Fibroblast of lung (primary cell): ENCODE results near the gene TCF21. TPM values are rescaled to one million over a fixed set of nuclear protein-coding genes. Genes with fewer than 3 reads are reported as not detected.

Source experiments
- DNase-seq, 2 donors: peaks; one replicate each; pipeline versions ENCODE4 v3.0.0 to v3.0.0-alpha.2; 2010; ENCODE audit warnings: low read depth in 2 of 2
- H2AFZ ChIP-seq: 2 replicates; pipeline ENCODE4 v1.5.1; 2012; ENCODE audit warnings: low read length, control low read depth, inconsistent platforms
- H3K27ac ChIP-seq: 2 replicates; pipeline ENCODE4 v1.5.1; 2011; ENCODE audit warnings: low read length, control low read depth; ENCODE audit not compliant: insufficient read depth
- H3K27me3 ChIP-seq: 2 replicates; pipeline ENCODE4 v1.5.1; 2011; ENCODE audit warnings: mild to moderate bottlenecking, low read length; ENCODE audit not compliant: control insufficient read depth, insufficient read depth
- H3K36me3 ChIP-seq: 2 replicates; pipeline ENCODE4 v1.5.1; 2011; ENCODE audit warnings: low read length; ENCODE audit not compliant: control insufficient read depth, insufficient read depth
- H3K4me1 ChIP-seq: 2 replicates; pipeline ENCODE4 v1.5.1; 2011; ENCODE audit warnings: low read length; ENCODE audit not compliant: control insufficient read depth, insufficient read depth; ENCODE audit errors: extremely low read depth
- H3K4me2 ChIP-seq: 2 replicates; pipeline ENCODE4 v1.5.1; 2011; ENCODE audit warnings: low read length, control low read depth; ENCODE audit not compliant: insufficient read depth; ENCODE audit errors: extremely low read depth
- H3K4me3 ChIP-seq, 4 experiments: fragments of 200-600 bp in 1 of 4; sonication (generic) in 1 of 4; replicated peaks in 1 of 4; 2 replicates each; pipeline ENCODE4 v1.5.1; 2011 to 2016; ENCODE audit warnings: low read length in 4 of 4, low read depth in 3 of 4, mild to moderate bottlenecking in 3 of 4, control low read depth in 2 of 4, inconsistent platforms in 1 of 4, mixed read lengths in 1 of 4; ENCODE audit not compliant: insufficient read depth in 1 of 4; ENCODE audit errors: control extremely low read depth in 1 of 4
- H3K79me2 ChIP-seq: 2 replicates; pipeline ENCODE4 v1.5.1; 2012; ENCODE audit warnings: mild to moderate bottlenecking, low read length, inconsistent platforms; ENCODE audit not compliant: control insufficient read depth, insufficient read depth
- H3K9ac ChIP-seq: 2 replicates; pipeline ENCODE4 v1.5.1; 2011; ENCODE audit warnings: mild to moderate bottlenecking, low read length, control low read depth; ENCODE audit not compliant: insufficient read depth
- H3K9me3 ChIP-seq: 2 replicates; pipeline ENCODE4 v1.5.1; 2012; ENCODE audit warnings: low read depth, low read length; ENCODE audit not compliant: control insufficient read depth, insufficient read depth
- H4K20me1 ChIP-seq: 2 replicates; pipeline ENCODE4 v1.5.1; 2011; ENCODE audit warnings: low read length; ENCODE audit not compliant: control insufficient read depth, insufficient read depth; ENCODE audit errors: extremely low read depth
- EZH2 ChIP-seq: IDR thresholded peaks from 2 replicates; pipeline ENCODE4 v1.5.1; 2012; ENCODE audit warnings: low read length, control low read depth, mild to moderate bottlenecking; ENCODE audit errors: missing control alignments
- polyA plus RNA-seq, 2 donors: library from polyadenylated mRNA; depleted of rRNA in 1 of 2; stranded (reverse) in 1 of 2; unstranded in 1 of 2; fragments of >200 nt; gene quantifications; 2 replicates each; pipeline ENCODE4 v1.2.1, GENCODE V29; 2011 to 2012; ENCODE audit warnings: missing spikeins in 1 of 2
- total RNA-seq: library from RNA; depleted of rRNA; stranded (reverse); fragments of >200 nt; gene quantifications from 2 replicates; pipeline ENCODE4 v1.2.1, GENCODE V29; 2014
- TF ChIP-seq, protein P1 (sequence below), 2 donors: IDR thresholded peaks in 1 of 2; conservative IDR thresholded peaks in 1 of 2; 1 replicate in 1 of 2; 2 replicates in 1 of 2; pipeline ENCODE4 v1.5.1; 2011 to 2012; ENCODE audit warnings: low read length in 2 of 2, control low read depth in 1 of 2, inconsistent platforms in 1 of 2, low read depth in 1 of 2, mild to moderate bottlenecking in 1 of 2

TCF21 gene
- total and polyA plus RNA-seq, 2 donors (not counting 1 experiment from before 2014, with no cell fraction given), result 11.1 to 20.5 TPM

DNA sequence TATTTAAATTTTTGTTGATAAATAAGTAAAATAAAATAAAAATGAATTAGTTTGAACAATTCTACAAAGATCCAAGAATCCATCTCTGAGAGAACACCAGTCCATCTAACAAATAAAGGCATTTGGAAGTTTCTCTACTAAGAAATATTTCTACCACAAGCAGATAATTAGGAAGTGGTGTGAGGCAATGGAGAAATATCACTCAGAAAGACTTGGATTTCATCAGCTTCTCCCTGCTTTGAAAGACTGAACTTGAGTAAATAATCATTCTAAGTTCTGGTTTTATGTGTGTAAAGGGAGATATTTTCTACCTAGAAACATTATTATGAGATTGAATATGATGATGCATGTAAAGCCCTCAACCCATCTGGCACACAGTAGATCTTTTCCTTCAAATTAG, 17.8 kb upstream of the TCF21 start:
- no peaks in the 10 kb centered on the region for H4K20me1 ChIP-seq
- no peaks in the 10 kb centered on the region for H3K79me2 ChIP-seq
- H3K4me3 ChIP-seq, result no peak overlapping the region
- DNase-seq, result peak in 1 of 2 donors; percentile 27
- H2AFZ ChIP-seq, result no peak overlapping the region
- H3K36me3 ChIP-seq, result no peaks in the 10 kb centered on the region
- H3K9ac ChIP-seq, result no peak overlapping the region
- H3K4me1 ChIP-seq, result no peaks in the 10 kb centered on the region
- no peak overlapping the region for H3K4me2 ChIP-seq
- H3K27ac ChIP-seq, result no peak overlapping the region
- TF ChIP-seq, protein P1, sequence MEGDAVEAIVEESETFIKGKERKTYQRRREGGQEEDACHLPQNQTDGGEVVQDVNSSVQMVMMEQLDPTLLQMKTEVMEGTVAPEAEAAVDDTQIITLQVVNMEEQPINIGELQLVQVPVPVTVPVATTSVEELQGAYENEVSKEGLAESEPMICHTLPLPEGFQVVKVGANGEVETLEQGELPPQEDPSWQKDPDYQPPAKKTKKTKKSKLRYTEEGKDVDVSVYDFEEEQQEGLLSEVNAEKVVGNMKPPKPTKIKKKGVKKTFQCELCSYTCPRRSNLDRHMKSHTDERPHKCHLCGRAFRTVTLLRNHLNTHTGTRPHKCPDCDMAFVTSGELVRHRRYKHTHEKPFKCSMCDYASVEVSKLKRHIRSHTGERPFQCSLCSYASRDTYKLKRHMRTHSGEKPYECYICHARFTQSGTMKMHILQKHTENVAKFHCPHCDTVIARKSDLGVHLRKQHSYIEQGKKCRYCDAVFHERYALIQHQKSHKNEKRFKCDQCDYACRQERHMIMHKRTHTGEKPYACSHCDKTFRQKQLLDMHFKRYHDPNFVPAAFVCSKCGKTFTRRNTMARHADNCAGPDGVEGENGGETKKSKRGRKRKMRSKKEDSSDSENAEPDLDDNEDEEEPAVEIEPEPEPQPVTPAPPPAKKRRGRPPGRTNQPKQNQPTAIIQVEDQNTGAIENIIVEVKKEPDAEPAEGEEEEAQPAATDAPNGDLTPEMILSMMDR (conservative IDR thresholded peaks at IDR 0.05 in 1 of 2, IDR thresholded peaks at IDR 0.05 in 1 of 2; ENCODE audit: low read depth in 1 of 2, low read length in 2 of 2), result no peak
- TF ChIP-seq EZH2, result no peak
- H3K9me3 ChIP-seq, result no peaks in the 10 kb centered on the region
- H3K27me3 ChIP-seq, result no peaks in the 10 kb centered on the region

DNA sequence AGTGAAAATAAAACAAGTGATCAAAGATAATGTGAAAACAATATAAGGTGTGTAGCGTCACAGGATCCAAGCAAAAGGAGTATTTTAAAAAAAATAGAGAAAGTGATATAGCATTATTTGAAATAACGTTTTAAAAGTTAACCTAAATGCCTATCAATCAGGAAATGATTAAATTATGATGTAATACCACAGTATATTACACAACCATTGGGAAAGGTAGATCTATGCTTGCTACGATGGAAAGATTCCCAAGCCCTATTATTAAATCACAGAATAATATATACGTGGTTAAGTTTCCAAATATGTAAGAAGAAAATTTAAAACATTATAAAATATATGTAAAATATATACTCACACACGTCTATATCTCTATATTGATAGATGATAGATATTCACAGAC, 15.4 kb upstream of the TCF21 start:
- no peaks in the 10 kb centered on the region for H3K79me2 ChIP-seq
- no peaks in the 10 kb centered on the region for H3K4me1 ChIP-seq
- no peak overlapping the region for H3K4me2 ChIP-seq
- no peaks in the 10 kb centered on the region for H4K20me1 ChIP-seq
- no peak overlapping the region for H3K4me3 ChIP-seq
- no peaks in the 10 kb centered on the region for H3K9me3 ChIP-seq
- no peak overlapping the region for H3K27ac ChIP-seq
- no peak overlapping the region for H3K9ac ChIP-seq
- H2AFZ ChIP-seq, result no peak overlapping the region
- TF ChIP-seq EZH2, result no peak
- TF ChIP-seq, protein P1 (conservative IDR thresholded peaks at IDR 0.05 in 1 of 2, IDR thresholded peaks at IDR 0.05 in 1 of 2; ENCODE audit: low read depth in 1 of 2, low read length in 2 of 2), result no peak
- no peaks in the 10 kb centered on the region for H3K27me3 ChIP-seq
- DNase-seq, result no peak
- H3K36me3 ChIP-seq, result no peaks in the 10 kb centered on the region

DNA sequence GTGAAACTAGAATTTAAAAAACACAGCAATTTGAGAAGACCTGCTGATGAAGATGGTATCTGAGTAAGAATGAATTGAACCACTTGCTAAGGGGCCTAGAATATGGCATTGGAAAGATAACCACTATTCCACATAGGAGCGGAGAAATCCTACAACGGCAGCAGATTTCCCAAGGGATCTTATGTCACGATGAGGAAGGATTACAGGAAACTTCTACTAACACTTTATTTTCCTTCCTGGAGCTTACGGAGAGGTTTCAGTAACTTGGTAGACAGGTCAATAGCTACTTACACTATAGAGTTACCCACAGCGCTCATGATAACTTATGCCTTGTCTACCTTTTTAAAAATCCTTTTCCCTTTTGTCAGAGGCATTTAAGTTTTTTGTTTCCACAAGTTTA, 11.8 kb upstream of the TCF21 start:
- peak overlapping the region in 1 of 4 experiments; percentile 18 for H3K4me3 ChIP-seq
- no peaks in the 10 kb centered on the region for H4K20me1 ChIP-seq
- no peaks in the 10 kb centered on the region for H3K9me3 ChIP-seq
- H3K36me3 ChIP-seq, result no peaks in the 10 kb centered on the region
- no peak overlapping the region for H3K27ac ChIP-seq
- H3K4me1 ChIP-seq, result no peaks in the 10 kb centered on the region
- no peak overlapping the region for H3K9ac ChIP-seq
- H3K27me3 ChIP-seq, result no peaks in the 10 kb centered on the region
- peak in 1 of 2 donors; percentile 30 for DNase-seq
- TF ChIP-seq, protein P1 (conservative IDR thresholded peaks at IDR 0.05 in 1 of 2, IDR thresholded peaks at IDR 0.05 in 1 of 2; ENCODE audit: low read depth in 1 of 2, low read length in 2 of 2), result no peak
- TF ChIP-seq EZH2, result no peak
- H3K4me2 ChIP-seq, result peak overlapping the region; percentile 28
- peak overlapping the region; percentile 18 for H2AFZ ChIP-seq
- H3K79me2 ChIP-seq, result no peaks in the 10 kb centered on the region
